HepG2 (cell line): ENCODE measurements around the gene SRP68. TPM values are rescaled to one million over a fixed set of nuclear protein-coding genes. Genes with fewer than 3 reads are reported as not detected.

Experiments
- ATAC-seq: fragments of 200-7000 bp; cut with Tn5 transposase; 3 replicates; pipeline ENCODE4 v1.9.1; 2020; ENCODE audit warnings: mild to moderate bottlenecking, moderate library complexity
- BruUV-seq: library from RNA; stranded (reverse); fragments of 400-500 nt; replicated peaks from 2 replicates; lab custom pipeline; 2021; lab: Mats Ljungman, UMichigan
- CTCF ChIA-PET: fragments of 300-600 bp; formaldehyde crosslinking; extraction: SDS; loops from one replicate; lab custom pipeline; 2021; ENCODE audit warnings: low total read pairs, inconsistent platforms, low intra/inter-chr PET ratio; lab: Yijun Ruan, JAX
- POLR2A ChIA-PET: fragments of 350-600 bp; sonication (Branson Sonifier 250); formaldehyde crosslinking; loops from one replicate; lab custom pipeline; 2020; ENCODE audit warnings: antibody characterized with exemption, inconsistent platforms; lab: Yijun Ruan, JAX
- DNase-seq: peaks from one replicate; pipeline ENCODE4 v3.0.0-alpha.2; 2015; ENCODE audit warnings: low spot score
- FAIRE-seq: peaks from 3 replicates; lab custom pipeline; 2011; peaks lifted over from hg19 to GRCh38; lab: Jason Lieb, UNC
- H2AFZ ChIP-seq: one replicate; pipeline ENCODE4 v1.6.1; 2011; ENCODE audit warnings: low read length, inconsistent platforms
- H3K27ac ChIP-seq: fragments of 300-600 bp; 3 replicates; pipeline ENCODE4 v1.8.0; 2011; ENCODE audit warnings: mixed run types, mild to moderate bottlenecking, mixed read lengths, low read length, inconsistent platforms; ENCODE audit not compliant: insufficient read depth; ENCODE audit errors: extremely low read length
- H3K27me3 ChIP-seq, 2 experiments: fragments of 200-600 bp in 1 of 2; 2 replicates in 1 of 2; 3 replicates in 1 of 2; pipeline versions ENCODE4 v1.6.0 to v1.8.0; 2011; ENCODE audit warnings: low read length in 2 of 2, mild to moderate bottlenecking in 2 of 2, moderate library complexity in 2 of 2, inconsistent platforms in 1 of 2; ENCODE audit not compliant: insufficient read depth in 2 of 2, control insufficient read depth in 1 of 2
- H3K36me3 ChIP-seq, 2 experiments: fragments of 200-600 bp in 1 of 2; replicated peaks in 1 of 2; 2 replicates in 1 of 2; 3 replicates in 1 of 2; pipeline versions ENCODE4 v1.5.1 to v1.8.0; 2011; ENCODE audit warnings: low read length in 2 of 2, inconsistent platforms in 1 of 2; ENCODE audit not compliant: insufficient read depth in 2 of 2, control insufficient read depth in 1 of 2
- H3K4me1 ChIP-seq: 2 replicates; pipeline ENCODE4 v1.5.1; 2012; ENCODE audit warnings: low read length, inconsistent platforms; ENCODE audit not compliant: insufficient read depth
- H3K4me2 ChIP-seq: 2 replicates; pipeline ENCODE4 v1.6.0; 2011; ENCODE audit warnings: low read depth, low read length, inconsistent platforms
- H3K4me3 ChIP-seq, 3 experiments: fragments of 200-600 bp in 1 of 3; sonication (generic), shearing (Covaris generic) in 1 of 3; replicated peaks in 1 of 3; 2 replicates each; pipeline ENCODE4 v1.5.1; 2011 to 2016; ENCODE audit warnings: low read length in 3 of 3, inconsistent platforms in 2 of 3, low read depth in 2 of 3, mild to moderate bottlenecking in 2 of 3, control low read depth in 1 of 3, mixed read lengths in 1 of 3; ENCODE audit not compliant: insufficient read depth in 1 of 3
- H3K79me2 ChIP-seq: one replicate; pipeline ENCODE4 v1.6.1; 2011; ENCODE audit warnings: low read length, inconsistent platforms; ENCODE audit not compliant: insufficient read depth
- H3K9ac ChIP-seq: 2 replicates; pipeline ENCODE4 v1.6.0; 2011; ENCODE audit warnings: mild to moderate bottlenecking, low read depth, low read length, inconsistent platforms; ENCODE audit not compliant: insufficient read depth
- H3K9me3 ChIP-seq: 2 replicates; pipeline ENCODE4 v1.5.1; 2012; ENCODE audit warnings: mild to moderate bottlenecking, low read length
- H4K20me1 ChIP-seq: 2 replicates; pipeline ENCODE4 v1.6.0; 2011; ENCODE audit warnings: inconsistent platforms, mild to moderate bottlenecking, low read length, moderate library complexity; ENCODE audit not compliant: insufficient read depth
- CTCF ChIP-seq: sonication (generic); formaldehyde crosslinking; IDR thresholded peaks from 2 replicates; pipeline ENCODE4 v1.5.0; 2020; ENCODE audit warnings: mild to moderate bottlenecking, missing genetic modification reagents, moderate library complexity
- FOXM1 ChIP-seq: sonication (generic); formaldehyde crosslinking; IDR thresholded peaks from 2 replicates; pipeline ENCODE4 v1.5.0; 2020; ENCODE audit warnings: missing genetic modification reagents
- GMEB2 ChIP-seq: IDR thresholded peaks from 2 replicates; pipeline ENCODE4 v1.6.1; 2016; ENCODE audit warnings: missing biosample characterization, missing genetic modification reagents, low read depth
- GPN1 ChIP-seq: sonication (generic); formaldehyde crosslinking; IDR thresholded peaks from 2 replicates; pipeline ENCODE4 v1.5.1; 2020; ENCODE audit warnings: missing genetic modification reagents, borderline replicate concordance
- HOMEZ ChIP-seq: IDR thresholded peaks from 2 replicates; pipeline ENCODE4 v1.6.1; 2016; ENCODE audit warnings: low read depth
- HOXA5 ChIP-seq: sonication (generic); formaldehyde crosslinking; IDR thresholded peaks from 2 replicates; pipeline ENCODE4 v1.4.0; 2020; ENCODE audit warnings: missing genetic modification reagents
- IRF1 ChIP-seq: sonication (generic); formaldehyde crosslinking; IDR thresholded peaks from 2 replicates; pipeline ENCODE4 v1.4.0; 2020; ENCODE audit warnings: low read depth, mild to moderate bottlenecking, missing genetic modification reagents
- KAT2B ChIP-seq: fragments of 150-350 bp; IDR thresholded peaks from 2 replicates; pipeline ENCODE4 v1.6.1; 2014; ENCODE audit warnings: low read depth, low read length, borderline replicate concordance
- KDM5B ChIP-seq: sonication (generic); formaldehyde crosslinking; IDR thresholded peaks from 2 replicates; pipeline ENCODE4 v1.4.0; 2020; ENCODE audit warnings: missing genetic modification reagents, mild to moderate bottlenecking, borderline replicate concordance
- MTF2 ChIP-seq: sonication (generic); formaldehyde crosslinking; IDR thresholded peaks from 2 replicates; pipeline ENCODE4 v1.5.0; 2020; ENCODE audit warnings: missing genetic modification reagents, borderline replicate concordance
- NFRKB ChIP-seq: fragments of 450-650 bp; IDR thresholded peaks from 2 replicates; pipeline ENCODE4 v1.6.1; 2017
- PHF20 ChIP-seq: sonication (generic); formaldehyde crosslinking; IDR thresholded peaks from 2 replicates; pipeline ENCODE4 v1.5.0; 2020; ENCODE audit warnings: mild to moderate bottlenecking, missing genetic modification reagents
- SMAD9 ChIP-seq: sonication (generic); formaldehyde crosslinking; IDR thresholded peaks from 2 replicates; pipeline ENCODE4 v1.5.1; 2020; ENCODE audit warnings: mild to moderate bottlenecking, missing genetic modification reagents
- SMYD3 ChIP-seq: sonication (generic); formaldehyde crosslinking; IDR thresholded peaks from 2 replicates; pipeline ENCODE4 v1.8.1; 2023; ENCODE audit warnings: mild to moderate bottlenecking, missing genetic modification reagents
- TMF1 ChIP-seq: sonication (generic); formaldehyde crosslinking; IDR thresholded peaks from 2 replicates; pipeline ENCODE4 v1.8.1; 2022; ENCODE audit warnings: low read depth, missing genetic modification reagents
- TP53 ChIP-seq: sonication (generic); formaldehyde crosslinking; conservative IDR thresholded peaks from 2 replicates; pipeline ENCODE4 v1.4.0; 2020; ENCODE audit warnings: missing genetic modification reagents
- ZEB1 ChIP-seq: IDR thresholded peaks from 2 replicates; pipeline ENCODE4 v1.6.1; 2012; ENCODE audit warnings: mild to moderate bottlenecking, low read depth, inconsistent platforms; ENCODE audit not compliant: insufficient replicate concordance
- ZFP90 ChIP-seq: sonication (generic); formaldehyde crosslinking; IDR thresholded peaks from 2 replicates; pipeline ENCODE4 v1.8.0; 2022; ENCODE audit warnings: missing genetic modification reagents, mild to moderate bottlenecking, inconsistent platforms, borderline replicate concordance
- ZMAT3 ChIP-seq: sonication (generic); formaldehyde crosslinking; conservative IDR thresholded peaks from 2 replicates; pipeline ENCODE4 v1.7.0; 2021; ENCODE audit warnings: missing genetic modification reagents
- WGBS: methylation state at CpG from one replicate; pipeline ENCODE4 v1.1.6; 2017; ENCODE audit warnings: low lambda C conversion rate; 5-methylcytosine and 5-hydroxymethylcytosine counted together
- in situ Hi-C: cut with HindIII; loops from 2 replicates; pipeline ENCODE4 v1.10.0; 2017; ENCODE audit warnings: low pct_unique_long_range_greater_than_20kb; ENCODE audit not compliant: extremely low pct_ligation_motif_present
- intact Hi-C: fragments of 100-400 bp; cut with micrococcal nuclease; formaldehyde crosslinking; loops from one replicate; pipeline ENCODE4 v1.10.0; 2022; ENCODE audit not compliant: unreplicated experiment
- polyA plus RNA-seq, 8 experiments: library from polyadenylated mRNA; depleted of rRNA in 3 of 8; stranded (reverse) in 7 of 8; unstranded in 1 of 8; fragments of >200 nt; fragmentation: Illumina TruSeq in 4 of 8; extraction: Trizol in 4 of 8; gene quantifications; 2 replicates each; pipeline versions ENCODE4 v1.2.1 to v1.2.3, GENCODE V29; 2011 to 2016; ENCODE audit warnings: low read depth in 4 of 8, missing spikeins in 1 of 8, mixed read lengths in 1 of 8; ENCODE audit not compliant: insufficient read depth in 1 of 8
- total RNA-seq, 5 experiments: library from RNA; depleted of rRNA; stranded (reverse); fragments of >200 nt; fragmentation: Illumina TruSeq; extraction: Trizol; gene quantifications; 2 replicates each; pipeline ENCODE4 v1.2.3, GENCODE V29; 2016; ENCODE audit warnings: low read depth in 1 of 5

The SRP68 gene
- total and polyA plus RNA-seq, 2 of the 13 experiments (the other 11 are each of a cell fraction or from before 2014, with no cell fraction given), result 39.8 to 74.3 TPM

- TF ChIP-seq CTCF (CRISPR knock-in tag) (no peak), KAT2B (no peak), TP53 (no peak), ZFP90 (no peak), TMF1 (CRISPR knock-in tag) (no peak)
Observed at GRCh38 chr17:76094046-76094445, 21.7 kb upstream of the SRP68 start (continued).

- BruUV-seq, result no TSS peak
- ATAC-seq, result no peak
- Histone ChIP-seq H3K9ac (no peak overlapping the region), H3K79me2 (no peaks in the 10 kb centered on the region), H2AFZ (no peak overlapping the region), H3K4me3 (no peak overlapping the region), H4K20me1 (no peaks in the 10 kb centered on the region), H3K36me3 (peaks cover 61 to 90% of the 10 kb centered on the region in 2 experiments), H3K27ac (no peak overlapping the region), H3K27me3 (no peaks in the 10 kb centered on the region), H3K4me1 (no peaks in the 10 kb centered on the region), H3K9me3 (no peaks in the 10 kb centered on the region), H3K4me2 (no peak overlapping the region)
- ChIA-PET CTCF (no interaction called here), POLR2A (interaction anchor here (0.7 kb wide), 1 partner anchor 13 kb away, joined by 3 read pairs; the partner anchor contains the start of gene ZACN)
- WGBS, result 97% methylated on average over 19 of the region's 20 CpGs
- intact Hi-C loops (no loop called here), in situ Hi-C loops (no loop called here)
- no peak for FAIRE-seq
- no peak for DNase-seq
- TF ChIP-seq GMEB2, result no peak
- no peak for TF ChIP-seq FOXM1 (CRISPR knock-in tag)
- TF ChIP-seq MTF2, result no peak
- TF ChIP-seq KDM5B (CRISPR knock-in tag), result no peak
- TF ChIP-seq ZEB1, result no peak
- TF ChIP-seq HOXA5 (CRISPR knock-in tag), result no peak
- no peak for TF ChIP-seq PHF20
- TF ChIP-seq ZMAT3 (CRISPR knock-in tag), result no peak
- no peak for TF ChIP-seq HOMEZ (CRISPR knock-in tag)
- no peak for TF ChIP-seq NFRKB
- TF ChIP-seq IRF1 (CRISPR knock-in tag), result no peak
- TF ChIP-seq SMYD3 (CRISPR knock-in tag), result no peak
- TF ChIP-seq SMAD9 (CRISPR knock-in tag), result no peak
- no peak for TF ChIP-seq GPN1
Observed at GRCh38 chr17:76092526-76093413, 20.5 kb upstream of the SRP68 start.
